NCI-H69 (cell line): ENCODE results near the gene POC1B.

Experiments used
- DNase-seq: peaks from one replicate; lab custom pipeline; 2025; lab: John Stamatoyannopoulos, UW

POC1B gene

DNA sequence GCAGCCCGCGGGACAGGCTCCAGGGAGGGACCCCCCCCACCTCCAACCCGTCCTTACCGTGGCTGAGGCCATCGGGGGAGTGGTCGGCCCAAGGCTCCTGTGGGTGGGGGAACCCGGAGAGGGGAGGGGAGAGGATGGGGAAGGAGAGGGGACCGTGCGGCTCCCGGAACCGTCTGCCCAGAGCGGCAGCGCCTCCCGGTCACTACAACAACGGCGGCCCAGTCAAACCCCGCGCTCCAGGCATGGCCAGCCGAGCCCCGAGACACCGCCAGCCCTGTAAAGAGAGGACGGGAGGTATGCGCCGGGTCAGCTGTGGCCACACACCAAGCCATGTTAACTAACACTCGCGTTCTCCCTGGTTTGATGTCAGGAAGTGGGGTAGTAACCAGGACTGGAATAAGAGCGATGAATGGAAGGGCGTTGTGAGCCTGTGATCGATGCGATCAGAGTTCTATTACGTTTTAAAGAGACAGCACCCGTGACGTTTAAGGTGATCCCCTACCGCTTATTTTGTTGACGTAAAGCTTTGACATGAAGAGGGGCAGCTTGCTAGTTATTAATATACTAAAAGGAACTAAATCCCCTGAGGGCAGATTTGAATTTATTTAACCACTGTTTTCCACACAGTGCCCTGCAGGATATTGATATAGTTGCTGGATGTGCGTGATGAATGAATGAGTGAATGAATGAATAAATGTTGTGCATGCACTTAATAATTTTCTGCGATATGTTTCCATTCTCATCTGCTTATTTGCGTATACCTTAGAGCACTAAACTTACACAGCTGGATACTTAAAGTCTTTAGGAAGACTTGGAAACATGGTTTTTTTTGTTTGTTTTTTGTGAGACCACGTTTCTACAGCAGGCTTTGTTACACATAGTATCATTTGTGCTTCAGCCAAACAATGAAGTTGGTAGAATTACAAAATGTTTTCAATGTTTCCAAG lies at the start of gene POC1B:
TSS of gene POC1B (minus strand) at position 224 of the 947 bp plus-strand sequence. CDS start at position 72, 152 bp downstream.
- DNase-seq = peak; percentile 92

DNA sequence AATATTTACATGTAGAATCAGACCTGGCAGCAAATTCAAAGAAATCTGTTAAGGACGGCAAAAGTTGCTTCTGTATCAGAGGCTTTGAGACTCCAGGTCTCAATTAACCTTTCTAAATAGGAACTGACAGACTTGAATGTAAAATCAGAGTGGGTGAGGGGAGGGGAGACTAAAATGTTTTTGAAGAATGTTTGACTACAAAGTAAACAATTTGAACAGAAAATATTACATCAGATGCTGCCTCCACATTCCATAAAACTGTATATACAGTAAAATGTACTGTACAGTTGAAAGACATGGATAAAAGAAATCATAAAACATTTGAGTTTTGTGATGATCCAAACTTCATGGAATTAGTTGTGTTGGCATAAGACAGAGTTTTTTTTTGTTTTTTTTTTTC lies 49.5 kb upstream of the POC1B start:
- DNase-seq = peak; percentile 8

DNA sequence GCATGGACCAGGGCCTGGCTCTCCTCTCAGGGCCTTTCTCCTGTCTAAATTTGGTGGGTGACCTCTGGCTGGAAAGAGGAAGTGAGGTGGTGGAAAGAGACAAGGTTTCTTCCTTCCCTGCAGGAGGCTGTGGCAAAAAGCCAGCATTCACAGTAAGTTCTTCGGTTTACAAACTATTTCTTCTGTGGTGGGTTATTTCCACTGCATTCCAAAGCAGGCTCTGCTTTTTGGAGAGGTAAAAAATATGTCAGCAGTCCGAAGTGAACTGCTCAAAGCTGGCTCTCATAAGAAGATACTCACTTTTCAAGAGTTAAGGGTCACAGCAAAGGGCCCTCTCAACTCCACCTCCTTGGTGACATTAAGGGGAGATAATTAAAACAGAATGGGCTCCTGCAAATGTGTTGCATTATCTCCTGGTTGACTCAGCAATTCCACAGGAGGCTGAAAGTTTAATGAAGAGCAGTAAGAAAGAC lies 48.9 kb upstream of the POC1B start:
- peak; percentile 69 for DNase-seq

DNA sequence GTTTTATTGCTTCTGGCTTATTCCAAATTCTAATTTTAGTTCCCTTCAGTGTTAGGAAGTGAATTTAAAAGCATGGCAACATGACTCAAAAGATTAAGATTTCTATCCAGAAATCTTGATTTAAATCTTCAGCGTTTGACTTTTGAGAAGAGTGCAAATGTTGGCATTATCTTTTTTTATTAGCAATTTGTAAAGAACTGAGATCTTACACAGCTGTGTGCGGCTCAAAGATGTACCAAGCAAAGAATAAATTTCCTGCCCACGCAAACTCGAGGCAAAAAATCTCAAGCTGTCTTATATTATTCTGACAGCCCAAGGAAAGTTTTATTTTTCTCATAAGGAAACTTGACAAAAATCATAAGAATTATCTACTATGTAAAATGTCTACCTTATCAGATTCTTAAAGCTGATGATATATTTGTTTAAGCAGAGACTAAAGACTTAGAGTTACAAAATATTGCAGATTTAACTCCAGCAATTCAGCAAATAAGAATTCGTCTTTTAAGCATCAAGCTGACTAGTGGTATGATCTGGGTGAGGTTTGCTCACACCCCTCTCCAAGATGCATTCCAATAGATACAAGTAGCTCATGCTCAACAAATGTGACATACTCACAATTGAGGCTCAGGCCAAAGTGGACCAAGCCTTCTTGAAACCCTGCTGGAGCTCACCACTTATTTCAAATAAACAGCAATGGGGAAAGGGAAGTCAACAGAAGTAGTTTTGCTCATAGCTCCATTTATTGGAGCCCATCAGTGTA lies 47.4 kb upstream of the POC1B start:
- DNase-seq = no peak

DNA sequence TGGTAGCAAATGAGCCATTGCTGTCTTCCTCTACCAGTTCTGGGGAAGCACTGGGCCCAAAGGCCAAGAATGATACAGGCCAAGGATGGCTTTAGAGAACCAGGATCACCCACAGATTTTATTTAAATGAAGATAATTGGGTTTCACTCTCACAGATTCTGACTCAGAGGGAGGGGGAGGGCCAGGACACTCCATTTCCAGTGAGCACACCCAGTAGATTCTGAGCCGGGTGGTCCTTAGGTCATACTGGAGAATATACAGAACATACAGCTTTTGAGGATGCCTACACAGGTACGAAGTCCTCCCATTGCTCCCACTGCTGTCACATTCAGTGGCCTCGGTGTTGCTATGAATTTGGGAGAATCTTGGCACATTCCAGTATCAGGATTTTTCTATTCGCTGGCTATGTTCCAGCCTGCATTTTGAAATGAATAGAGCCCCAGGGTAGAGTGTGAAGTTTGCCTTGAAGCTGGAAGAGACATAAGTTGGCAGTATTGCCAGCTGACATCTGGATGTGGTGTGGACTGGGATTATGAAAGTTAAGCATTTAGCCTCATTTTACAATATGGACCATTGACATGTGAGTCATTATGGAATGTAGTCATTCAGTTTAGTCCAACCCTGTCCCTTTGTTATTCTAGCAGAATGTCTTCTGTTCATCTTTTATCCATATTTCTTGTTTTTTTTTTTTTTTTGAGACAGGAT lies 45.8 kb upstream of the POC1B start:
- no peak for DNase-seq

DNA sequence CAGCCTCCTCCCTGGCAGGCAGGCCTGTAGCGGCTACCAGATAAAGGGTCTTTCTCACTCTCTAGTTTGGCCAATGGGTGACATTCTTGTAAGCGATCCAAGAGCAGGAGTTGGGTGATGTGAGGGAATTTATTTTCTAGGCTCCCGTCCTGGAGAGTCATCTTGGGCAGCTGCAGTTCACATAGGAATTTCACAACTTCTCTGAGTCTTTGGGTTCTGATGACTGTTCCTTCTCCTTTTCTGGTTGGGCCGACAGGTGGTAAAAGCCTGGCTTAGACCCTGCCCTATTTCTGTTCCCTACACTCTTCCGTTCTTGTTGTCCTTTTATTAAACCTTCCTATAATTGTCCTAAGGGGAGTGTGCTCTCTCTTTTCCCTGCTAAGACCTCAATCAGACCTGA lies 42.6 kb upstream of the POC1B start:
- DNase-seq = no peak

DNA sequence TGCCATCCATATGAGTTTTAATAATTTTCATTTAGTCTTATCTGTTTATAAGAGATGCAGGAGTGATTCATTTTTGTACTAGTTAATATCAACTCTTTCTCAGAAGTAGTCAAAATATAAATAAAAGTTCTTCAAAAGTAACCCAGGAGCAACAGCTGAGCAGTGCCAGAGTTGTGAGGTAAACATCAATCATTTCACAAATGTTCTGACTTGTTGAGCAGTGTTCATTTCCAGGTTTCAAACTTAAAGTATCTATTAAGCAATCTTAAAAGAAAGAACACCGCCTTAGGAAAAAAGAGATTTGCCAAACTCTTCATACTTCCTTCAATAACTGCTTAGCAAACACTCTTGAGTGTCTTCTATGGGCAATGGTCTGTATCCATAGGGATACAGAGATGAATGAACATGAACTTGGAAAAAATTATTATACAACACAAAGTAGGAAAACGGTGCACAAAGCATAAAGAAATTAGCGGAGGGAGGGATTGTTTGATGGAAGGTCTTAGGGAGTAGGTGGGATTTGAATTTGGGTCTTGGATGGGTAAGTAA lies 41.9 kb upstream of the POC1B start:
- DNase-seq = no peak

DNA sequence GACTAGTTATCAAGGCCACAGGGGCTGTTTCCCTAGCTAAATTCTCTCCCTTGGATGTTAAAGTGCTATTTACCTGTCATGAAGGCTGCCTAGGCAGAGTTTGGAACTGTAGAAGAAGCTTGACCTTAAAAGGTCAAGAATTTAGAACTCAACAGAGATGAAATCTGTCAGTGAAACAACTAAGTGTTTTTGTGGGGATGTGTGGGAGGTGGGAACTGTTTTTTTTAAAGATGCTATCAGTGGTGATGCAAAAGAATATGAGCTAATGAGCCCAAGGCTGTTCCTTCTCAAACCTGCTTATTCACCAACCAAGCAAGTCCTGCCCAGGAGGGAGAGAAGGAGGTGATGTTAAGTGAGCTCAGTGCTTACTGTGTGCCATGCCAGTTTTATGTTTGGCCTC lies 40.8 kb upstream of the POC1B start:
- DNase-seq = peak; percentile 11

DNA sequence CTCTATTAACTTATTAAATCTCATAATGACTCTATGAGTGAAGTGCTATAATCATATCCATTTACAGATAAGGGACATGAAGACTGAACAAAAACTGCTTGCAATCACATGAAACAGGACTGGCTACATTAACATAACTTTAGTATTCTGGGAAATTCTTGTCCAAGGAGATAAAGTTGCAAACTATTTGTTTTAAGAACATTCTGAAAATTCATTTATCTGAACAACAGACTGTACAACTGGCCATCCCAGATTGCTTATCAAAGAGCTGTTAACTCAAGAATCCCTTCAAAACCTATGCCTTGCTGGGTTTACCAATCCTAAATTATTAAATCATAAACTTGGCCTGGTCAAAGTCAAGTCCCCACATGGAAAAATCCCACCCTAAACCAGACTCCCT lies 39.2 kb upstream of the POC1B start:
- no peak for DNase-seq

DNA sequence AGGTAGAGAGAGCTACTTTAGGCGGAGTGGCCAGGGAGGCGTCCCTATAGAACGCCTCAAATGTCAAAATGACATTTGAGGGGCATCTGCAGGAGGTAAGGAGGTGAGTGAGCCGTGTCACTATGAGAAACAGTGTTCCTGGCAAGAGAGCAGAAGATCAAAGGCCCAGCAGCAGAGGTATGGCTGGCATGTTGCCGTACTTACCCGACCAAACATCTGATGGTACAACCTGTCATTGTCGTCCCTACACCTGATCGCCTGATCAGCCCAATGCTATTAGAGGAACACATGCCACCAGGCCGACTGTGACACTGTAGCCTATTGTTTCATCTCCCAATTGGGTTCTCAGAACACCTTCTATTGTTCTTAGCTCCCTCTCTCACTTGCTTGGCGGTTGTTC lies 33.9 kb upstream of the POC1B start:
- DNase-seq = no peak

DNA sequence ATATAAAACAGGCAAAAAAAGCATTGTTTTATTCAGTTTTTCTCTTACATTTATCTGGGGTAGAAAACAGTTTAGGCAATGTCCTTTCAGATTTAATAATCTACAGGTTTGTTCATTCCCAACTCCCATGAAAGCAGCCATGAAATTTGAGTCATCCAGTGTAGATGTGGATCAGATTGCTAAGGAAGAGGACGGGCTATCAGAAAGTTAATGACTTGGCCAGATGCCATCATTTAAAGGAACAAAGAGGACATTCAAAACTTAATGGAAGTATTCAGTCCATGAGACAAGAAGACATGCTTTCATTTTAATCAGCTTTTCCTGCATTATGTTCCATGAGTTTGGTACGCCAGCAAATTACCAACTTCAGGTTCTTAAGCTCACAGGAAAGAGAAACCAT lies 31.1 kb upstream of the POC1B start:
- peak; percentile 73 for DNase-seq

DNA sequence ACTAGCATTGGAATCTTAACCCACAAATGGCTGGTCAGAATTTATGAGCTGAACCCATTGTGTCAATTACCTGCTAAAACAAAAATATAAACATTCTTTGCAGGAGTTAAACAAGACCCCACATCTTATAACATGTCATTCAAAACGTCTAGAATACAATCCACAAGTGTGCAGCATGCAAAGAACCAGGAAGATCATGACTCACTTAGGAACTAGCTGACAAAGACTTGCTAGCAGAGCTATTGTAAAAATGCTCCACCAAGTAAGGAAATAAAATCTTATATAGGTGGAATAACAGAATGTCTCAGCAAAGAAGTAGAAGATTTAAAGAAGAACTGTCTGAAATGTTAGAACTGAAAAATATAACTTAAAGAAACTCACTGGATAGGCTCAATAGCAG lies 26.5 kb upstream of the POC1B start:
- no peak for DNase-seq

DNA sequence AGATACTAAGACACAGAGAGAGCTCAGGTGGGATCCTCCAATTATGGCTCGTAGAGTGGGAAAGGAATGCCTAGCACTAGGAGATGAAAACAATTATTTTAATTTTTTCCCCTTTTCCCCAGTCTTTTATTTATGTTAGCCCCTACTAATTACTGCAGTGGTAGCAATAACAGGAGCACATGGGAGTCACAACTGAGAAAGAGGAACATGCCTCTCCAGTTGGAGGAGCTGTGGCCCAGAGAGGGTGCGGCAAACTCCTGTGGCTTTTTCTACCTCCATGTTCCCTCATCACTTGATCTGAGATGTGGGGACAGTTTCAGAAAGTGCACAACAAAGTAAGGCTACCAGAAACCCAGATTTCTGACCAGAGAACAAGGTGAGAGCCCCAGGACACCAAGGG lies 25.9 kb upstream of the POC1B start:
- no peak for DNase-seq

DNA sequence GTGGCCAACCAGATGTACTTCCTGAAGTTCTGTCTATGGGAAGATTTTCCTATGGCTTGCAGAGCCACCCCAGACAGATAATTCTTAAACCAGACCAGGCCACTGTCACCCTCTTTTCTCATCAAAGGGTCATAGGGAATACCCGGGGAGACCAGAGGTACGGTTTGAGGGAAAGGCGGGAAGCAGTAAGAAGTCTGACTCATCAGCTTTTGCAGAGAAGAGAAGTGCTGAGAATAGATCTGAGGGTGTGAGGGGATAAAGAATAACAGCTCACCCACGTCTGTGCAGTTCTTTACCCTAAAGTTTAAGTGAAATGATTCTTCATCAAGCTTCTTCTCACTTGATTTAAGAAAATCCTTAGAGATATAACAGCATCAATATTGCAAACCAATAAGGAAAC lies 21.3 kb upstream of the POC1B start:
- no peak for DNase-seq

DNA sequence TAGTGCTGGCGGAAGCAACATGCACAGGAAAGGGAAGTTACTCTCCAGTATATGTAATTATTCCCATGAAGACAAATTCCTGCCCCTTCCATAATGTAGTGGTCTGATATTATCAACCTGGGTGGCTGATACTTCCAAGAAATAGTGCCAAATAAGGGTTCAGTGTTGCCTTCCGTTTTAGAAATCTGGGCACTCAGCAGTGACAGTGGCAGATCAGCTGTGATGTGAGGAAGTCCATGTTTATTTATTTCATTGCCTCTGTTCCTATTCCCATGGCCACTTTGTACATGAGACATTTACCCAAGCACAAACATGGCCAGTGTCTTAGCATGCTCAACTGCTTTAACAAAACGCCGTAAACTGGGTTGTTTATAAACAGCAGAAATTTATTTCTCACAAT lies 20.3 kb upstream of the POC1B start:
- no peak for DNase-seq

DNA sequence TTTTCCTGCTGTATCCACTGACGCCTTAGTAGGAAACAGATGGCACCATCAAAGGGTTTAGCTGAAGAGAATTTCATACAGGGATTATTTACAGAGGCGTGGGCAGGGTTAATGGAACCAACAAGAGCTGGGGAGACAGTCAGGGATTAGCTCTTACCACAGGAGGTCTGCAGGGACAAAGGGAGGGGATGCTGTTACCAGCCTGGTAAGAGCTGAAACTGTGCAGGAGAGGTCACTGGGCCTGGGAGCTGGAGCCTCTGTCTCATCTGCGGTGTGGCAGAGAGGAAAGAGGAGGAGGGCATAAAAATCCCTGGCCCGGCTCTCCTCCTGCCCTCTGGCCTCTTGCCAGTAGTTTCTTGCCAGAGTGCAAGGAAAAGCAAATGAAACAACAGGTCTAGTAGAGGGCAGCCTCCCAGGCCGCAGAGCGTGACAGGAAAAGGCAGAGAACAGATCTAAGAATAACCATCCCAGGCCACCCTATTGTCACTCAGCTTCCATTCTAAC lies 18.9 kb upstream of the POC1B start:
- peak; percentile 99 for DNase-seq

DNA sequence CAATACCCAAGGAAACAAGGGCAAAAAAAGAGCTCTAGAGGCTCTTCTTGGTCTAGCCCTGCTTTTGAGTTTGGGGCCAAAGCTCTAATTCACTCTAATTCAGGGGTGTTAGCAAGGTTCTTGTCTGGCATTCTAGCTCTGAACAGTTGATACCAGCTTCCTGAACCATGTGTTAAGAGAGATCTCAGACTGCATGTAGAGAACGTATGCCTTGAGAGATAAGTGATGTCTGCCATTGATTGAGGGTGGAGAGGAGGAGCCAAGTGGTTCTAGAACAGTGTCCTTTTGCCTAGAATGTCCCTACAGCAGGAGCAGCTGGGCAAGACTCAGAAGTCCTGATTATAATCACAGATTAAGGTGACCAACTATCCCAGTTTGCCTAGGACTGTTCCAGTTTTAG lies 18.2 kb upstream of the POC1B start:
- no peak for DNase-seq

DNA sequence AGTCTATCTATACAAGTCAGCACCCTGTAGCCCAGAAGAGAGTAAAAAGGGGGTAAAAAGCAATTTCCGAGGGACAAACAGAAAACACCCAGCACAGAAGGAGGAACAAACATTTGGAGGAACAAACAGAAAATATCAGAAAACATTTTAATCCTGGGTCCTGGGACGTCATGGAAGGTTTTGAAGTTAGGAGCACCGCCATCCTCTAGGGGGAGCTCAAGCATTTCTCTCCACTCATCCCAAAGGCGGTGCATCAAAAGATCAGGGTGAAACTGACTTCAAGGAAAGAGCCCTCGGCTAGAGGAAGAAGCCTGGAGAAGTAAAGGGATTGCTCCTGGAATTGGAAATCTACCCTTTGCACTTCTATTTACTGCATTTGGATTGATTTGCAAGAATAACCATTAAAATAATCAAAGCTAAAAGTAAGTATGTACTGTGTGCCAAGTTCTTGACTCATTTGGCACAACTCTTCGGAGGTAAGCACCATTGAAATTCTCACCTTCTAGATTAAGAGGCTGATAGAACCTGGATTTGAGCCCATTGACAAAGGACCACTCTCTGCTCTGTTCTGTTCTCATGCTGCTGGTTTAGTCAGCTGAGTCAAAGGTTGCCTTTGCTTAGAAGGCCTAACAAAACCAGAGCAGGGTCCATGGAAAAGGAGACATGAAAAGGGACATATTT lies 17.2 kb upstream of the POC1B start:
- DNase-seq = peak; percentile 90

DNA sequence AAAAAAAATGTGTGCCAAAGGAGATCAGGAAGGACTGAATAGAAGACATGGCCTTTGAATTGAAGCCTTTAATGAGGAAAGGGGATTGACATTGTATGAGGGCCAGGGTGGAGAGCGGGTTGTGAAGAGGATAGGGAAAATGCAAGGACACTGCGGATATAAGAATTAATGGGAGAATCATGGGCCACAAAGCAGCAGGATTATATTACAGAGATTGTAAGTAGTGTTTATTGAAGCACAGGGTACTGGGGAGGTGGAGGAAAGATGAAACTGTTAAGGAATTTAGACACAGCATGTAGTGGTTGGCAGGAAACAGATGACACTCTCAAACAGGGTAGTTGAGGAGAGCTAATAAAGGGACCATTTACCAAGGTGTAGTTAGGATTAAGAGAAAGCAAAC lies 16.4 kb upstream of the POC1B start:
- no peak for DNase-seq

DNA sequence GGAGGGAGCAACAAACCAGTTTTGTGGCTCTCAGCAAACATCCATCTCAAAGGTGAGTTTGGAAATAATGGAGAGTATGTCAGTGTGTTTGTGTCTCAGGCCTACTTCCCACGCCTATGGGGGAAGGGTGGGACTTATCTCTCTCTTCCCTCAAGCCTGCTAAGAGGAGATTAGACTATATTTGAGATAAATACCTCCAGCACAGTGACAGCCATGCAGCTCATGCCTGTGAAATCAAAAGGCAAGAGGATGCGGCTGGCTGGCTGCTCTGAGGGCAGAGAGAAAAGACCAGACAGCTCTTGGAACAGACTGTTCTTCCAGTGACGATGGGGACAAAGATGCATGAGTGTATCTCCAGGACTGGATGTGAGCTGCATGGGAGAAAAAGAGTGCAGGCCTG lies 14.7 kb upstream of the POC1B start:
- DNase-seq = no peak
